ENCODE data around the gene PIK3C2A.

Gene PIK3C2A

DNA sequence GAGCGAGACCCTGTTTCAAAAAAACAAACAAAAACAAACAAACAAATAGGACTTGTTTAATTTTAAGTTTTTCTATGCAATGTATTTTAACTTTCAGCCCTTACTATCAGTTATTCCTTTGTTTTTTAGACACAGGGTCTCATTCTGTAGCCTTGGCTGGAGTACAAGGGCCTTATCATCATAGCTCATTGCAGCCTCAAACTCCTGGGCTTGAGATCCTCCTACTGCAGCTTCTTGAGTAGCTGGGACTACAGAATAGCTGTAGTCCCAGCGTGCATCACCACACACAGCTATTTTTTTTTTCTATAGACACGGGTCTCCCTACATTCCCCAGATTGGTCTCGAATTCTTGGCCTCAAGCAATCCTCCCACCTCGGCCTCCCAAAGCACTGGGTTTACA is 44.5 kb downstream of the PIK3C2A start:
- DNase-seq (ENCODE audit: low read depth in 2 of 2): no peak
- TF ChIP-seq, protein P1, sequence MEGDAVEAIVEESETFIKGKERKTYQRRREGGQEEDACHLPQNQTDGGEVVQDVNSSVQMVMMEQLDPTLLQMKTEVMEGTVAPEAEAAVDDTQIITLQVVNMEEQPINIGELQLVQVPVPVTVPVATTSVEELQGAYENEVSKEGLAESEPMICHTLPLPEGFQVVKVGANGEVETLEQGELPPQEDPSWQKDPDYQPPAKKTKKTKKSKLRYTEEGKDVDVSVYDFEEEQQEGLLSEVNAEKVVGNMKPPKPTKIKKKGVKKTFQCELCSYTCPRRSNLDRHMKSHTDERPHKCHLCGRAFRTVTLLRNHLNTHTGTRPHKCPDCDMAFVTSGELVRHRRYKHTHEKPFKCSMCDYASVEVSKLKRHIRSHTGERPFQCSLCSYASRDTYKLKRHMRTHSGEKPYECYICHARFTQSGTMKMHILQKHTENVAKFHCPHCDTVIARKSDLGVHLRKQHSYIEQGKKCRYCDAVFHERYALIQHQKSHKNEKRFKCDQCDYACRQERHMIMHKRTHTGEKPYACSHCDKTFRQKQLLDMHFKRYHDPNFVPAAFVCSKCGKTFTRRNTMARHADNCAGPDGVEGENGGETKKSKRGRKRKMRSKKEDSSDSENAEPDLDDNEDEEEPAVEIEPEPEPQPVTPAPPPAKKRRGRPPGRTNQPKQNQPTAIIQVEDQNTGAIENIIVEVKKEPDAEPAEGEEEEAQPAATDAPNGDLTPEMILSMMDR (IDR thresholded peaks at IDR 0.05; ENCODE audit: low read depth, low read length): no peak
- H3K4me3 ChIP-seq (replicated peaks in 1 of 2; ENCODE audit: low read depth in 2 of 2, low read length in 2 of 2): no peak overlapping the region

DNA sequence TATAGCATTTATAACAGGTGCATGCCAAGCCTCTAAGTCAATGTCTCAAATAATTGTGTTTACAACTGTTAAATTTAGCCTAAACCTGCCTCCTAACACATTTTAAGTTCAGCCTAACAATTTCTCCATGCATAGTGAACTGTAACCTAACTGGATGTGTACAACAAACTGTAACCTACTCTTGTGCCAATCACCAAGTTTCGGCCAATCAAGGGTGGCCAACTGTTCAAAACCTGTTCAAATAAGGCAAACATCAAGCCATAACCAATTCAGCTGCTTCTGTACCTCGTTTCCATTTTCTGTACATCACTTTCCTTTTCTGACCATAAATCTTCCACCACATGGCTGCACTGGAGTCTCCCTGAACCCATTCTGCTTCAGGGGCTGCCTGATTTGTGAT is 45.4 kb downstream of the PIK3C2A start:
- H3K4me3 ChIP-seq (replicated peaks in 1 of 2; ENCODE audit: low read depth in 2 of 2, low read length in 2 of 2): no peak overlapping the region
- TF ChIP-seq, protein P1 (IDR thresholded peaks at IDR 0.05; ENCODE audit: low read depth, low read length): no peak
- DNase-seq (ENCODE audit: low read depth in 2 of 2): no peak

DNA sequence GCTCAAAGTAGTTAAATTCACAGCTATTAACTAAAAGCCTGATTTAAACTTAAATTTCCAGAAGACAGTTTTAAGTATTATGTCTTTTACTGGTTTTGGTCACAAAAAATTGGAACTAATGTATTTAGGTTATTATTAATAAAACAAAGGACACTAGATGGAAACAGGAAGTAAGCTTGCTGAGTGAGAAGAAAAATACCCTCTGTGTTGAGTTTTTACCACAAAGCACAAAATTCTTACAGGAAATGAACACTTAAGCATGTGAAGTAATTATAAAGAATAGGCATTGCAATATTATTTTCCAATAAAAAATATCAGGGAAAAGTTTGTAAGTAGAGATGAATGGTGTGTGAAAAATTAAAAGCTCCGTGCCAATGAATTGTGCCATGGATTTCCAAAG is 46.3 kb downstream of the PIK3C2A start:
- DNase-seq (ENCODE audit: low read depth in 2 of 2): peak in 1 of 2 donors; percentile 13
- no peak overlapping the region for H3K4me3 ChIP-seq (replicated peaks in 1 of 2; ENCODE audit: low read depth in 2 of 2, low read length in 2 of 2)
- TF ChIP-seq, protein P1 (IDR thresholded peaks at IDR 0.05; ENCODE audit: low read depth, low read length): no peak

DNA sequence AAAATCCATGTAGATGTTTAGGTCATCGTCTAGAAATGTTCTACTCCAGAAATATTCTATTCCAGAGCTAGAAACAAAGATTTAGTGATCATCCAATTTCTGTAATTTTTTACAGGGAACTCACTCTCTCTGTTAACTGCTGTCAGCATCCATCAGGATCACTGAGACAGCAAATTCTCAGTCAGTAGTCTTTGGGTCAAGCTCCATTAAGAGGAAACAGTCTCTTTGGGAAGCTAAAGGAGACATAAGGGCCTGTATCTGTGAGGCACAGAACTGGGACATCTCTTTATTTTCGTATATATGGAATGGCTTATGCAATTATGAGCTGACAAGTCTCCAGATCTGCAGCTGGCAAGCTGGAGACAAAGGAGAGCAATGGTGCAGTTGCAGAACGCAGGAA is 48.3 kb downstream of the PIK3C2A start:
- no peak for DNase-seq (ENCODE audit: low read depth in 2 of 2)
- TF ChIP-seq, protein P1 (IDR thresholded peaks at IDR 0.05; ENCODE audit: low read depth, low read length): no peak
- no peak overlapping the region for H3K4me3 ChIP-seq (replicated peaks in 1 of 2; ENCODE audit: low read depth in 2 of 2, low read length in 2 of 2)
